Liver (tissue), 2 donors: ENCODE data around the gene DOCK11.

Experiments
- FOXA1 ChIP-seq: IDR thresholded peaks from 2 replicates; pipeline ENCODE4 v1.6.1; 2016; ENCODE audit warnings: antibody characterized with exemption
- REST ChIP-seq: IDR thresholded peaks from 2 replicates; pipeline ENCODE4 v1.6.1; 2016; ENCODE audit warnings: antibody characterized with exemption, mild to moderate bottlenecking
- TF ChIP-seq, protein P1 (sequence below): fragments of 150-350 bp; IDR thresholded peaks from 2 replicates; pipeline ENCODE4 v1.5.1; 2017; ENCODE audit warnings: improper control_type of control experiment, low read depth, low read length; ENCODE audit not compliant: missing input control
- donor health status: healthy.

DNA sequence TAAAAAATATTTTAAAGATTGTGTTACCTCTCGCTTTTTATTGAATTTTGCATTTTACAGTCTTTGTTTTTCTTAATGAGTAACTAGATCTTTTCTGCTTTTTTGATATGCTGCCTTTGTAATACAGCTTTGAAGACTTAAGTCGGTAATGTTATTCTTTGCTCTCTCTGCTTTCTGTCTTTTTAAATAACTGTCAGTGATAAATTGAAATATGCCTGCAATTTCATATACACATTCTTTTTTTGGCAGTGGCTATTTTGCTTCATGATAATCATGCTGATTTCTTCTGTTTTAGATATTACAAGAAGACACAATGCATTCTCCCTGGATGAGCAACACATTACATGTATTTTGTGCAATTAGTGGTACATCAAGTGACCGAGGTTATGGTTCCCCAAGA lies 189.8 kb downstream of the DOCK11 start:
- TF ChIP-seq REST = no peak
- no peak for TF ChIP-seq FOXA1
- TF ChIP-seq, protein P1, sequence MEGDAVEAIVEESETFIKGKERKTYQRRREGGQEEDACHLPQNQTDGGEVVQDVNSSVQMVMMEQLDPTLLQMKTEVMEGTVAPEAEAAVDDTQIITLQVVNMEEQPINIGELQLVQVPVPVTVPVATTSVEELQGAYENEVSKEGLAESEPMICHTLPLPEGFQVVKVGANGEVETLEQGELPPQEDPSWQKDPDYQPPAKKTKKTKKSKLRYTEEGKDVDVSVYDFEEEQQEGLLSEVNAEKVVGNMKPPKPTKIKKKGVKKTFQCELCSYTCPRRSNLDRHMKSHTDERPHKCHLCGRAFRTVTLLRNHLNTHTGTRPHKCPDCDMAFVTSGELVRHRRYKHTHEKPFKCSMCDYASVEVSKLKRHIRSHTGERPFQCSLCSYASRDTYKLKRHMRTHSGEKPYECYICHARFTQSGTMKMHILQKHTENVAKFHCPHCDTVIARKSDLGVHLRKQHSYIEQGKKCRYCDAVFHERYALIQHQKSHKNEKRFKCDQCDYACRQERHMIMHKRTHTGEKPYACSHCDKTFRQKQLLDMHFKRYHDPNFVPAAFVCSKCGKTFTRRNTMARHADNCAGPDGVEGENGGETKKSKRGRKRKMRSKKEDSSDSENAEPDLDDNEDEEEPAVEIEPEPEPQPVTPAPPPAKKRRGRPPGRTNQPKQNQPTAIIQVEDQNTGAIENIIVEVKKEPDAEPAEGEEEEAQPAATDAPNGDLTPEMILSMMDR = no peak
